WI38 (cell line): ENCODE data around the gene AIP.

Experiments used
- H3K4me3 ChIP-seq: 2 replicates; pipeline ENCODE4 v1.5.1; 2011; ENCODE audit warnings: low read depth, mild to moderate bottlenecking, control low read depth, low read length
- TF ChIP-seq, protein P1 (sequence below): IDR thresholded peaks from 2 replicates; pipeline ENCODE4 v1.5.1; 2012; ENCODE audit warnings: low read depth, mild to moderate bottlenecking, control low read depth, low read length

AIP gene

GRCh38 chr11:67451658-67451976 lies 31.2 kb upstream of the AIP start:
- TF ChIP-seq, protein P1, sequence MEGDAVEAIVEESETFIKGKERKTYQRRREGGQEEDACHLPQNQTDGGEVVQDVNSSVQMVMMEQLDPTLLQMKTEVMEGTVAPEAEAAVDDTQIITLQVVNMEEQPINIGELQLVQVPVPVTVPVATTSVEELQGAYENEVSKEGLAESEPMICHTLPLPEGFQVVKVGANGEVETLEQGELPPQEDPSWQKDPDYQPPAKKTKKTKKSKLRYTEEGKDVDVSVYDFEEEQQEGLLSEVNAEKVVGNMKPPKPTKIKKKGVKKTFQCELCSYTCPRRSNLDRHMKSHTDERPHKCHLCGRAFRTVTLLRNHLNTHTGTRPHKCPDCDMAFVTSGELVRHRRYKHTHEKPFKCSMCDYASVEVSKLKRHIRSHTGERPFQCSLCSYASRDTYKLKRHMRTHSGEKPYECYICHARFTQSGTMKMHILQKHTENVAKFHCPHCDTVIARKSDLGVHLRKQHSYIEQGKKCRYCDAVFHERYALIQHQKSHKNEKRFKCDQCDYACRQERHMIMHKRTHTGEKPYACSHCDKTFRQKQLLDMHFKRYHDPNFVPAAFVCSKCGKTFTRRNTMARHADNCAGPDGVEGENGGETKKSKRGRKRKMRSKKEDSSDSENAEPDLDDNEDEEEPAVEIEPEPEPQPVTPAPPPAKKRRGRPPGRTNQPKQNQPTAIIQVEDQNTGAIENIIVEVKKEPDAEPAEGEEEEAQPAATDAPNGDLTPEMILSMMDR, result no peak
- no peak overlapping the region for H3K4me3 ChIP-seq

- TF ChIP-seq, protein P1, result no peak
- no peak within 1 kb of the TSS for H3K4me3 ChIP-seq
Observed at GRCh38 chr11:67452141-67452952, 30.5 kb upstream of the AIP start, which contains the start of gene GPR152. Gene GPR152 (minus strand): TSS chr11:67452729. CDS start chr11:67452724, 5 bp downstream.

DNA sequence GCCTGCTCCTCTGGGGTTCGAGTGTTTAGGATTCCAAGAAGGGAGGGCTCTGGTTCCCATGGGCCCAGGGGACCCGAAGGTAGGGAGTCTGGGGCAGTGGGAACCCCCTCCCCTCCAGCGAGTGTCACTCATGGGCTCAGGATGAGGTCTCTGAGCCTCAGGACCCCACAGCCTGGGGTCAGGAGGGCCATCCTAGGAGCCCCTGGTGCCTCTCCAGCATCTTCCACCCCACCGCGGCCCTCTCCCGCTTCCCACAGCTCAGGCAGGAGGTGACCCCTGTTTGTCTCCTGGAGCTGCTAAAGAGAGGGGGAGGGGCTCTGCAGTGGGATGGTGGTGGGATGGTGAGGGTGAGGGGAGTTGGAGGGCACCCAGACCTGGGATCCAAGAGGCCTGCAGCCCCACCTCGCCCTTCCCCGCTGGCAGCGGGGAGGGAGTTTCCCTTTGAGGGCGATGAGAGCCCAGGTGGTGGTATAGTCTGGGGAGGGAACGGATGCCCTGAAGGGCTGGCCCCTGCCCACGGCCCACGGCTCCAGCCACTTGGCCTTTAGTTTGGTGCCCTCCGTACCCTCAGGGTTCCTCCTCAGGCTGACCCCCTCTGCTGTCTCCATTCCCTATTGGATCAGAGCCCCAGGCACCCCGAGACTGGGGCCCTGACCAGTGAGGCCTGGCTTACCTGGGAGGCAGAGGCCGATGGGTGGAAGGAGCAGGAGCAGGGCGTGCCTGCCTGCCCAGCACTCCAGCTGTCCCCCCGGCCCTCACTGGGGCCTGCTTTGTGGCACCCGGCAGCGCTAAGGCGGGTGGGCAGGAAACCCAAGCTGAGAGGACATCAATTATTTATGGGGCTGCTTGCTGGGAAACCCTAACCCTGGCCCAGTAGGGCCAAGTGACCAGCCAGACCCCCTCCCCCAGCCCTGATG lies 28.8 kb upstream of the AIP start:
- TF ChIP-seq, protein P1, result no peak
- H3K4me3 ChIP-seq, result no peak overlapping the region

GRCh38 chr11:67455054-67455453 lies 27.8 kb upstream of the AIP start, which contains the start of gene CABP4:
Gene CABP4 (plus strand): TSS chr11:67455354. CDS start chr11:67455424, 70 bp downstream.
- no peak within 1 kb of the TSS for H3K4me3 ChIP-seq
- TF ChIP-seq, protein P1, result no peak

DNA sequence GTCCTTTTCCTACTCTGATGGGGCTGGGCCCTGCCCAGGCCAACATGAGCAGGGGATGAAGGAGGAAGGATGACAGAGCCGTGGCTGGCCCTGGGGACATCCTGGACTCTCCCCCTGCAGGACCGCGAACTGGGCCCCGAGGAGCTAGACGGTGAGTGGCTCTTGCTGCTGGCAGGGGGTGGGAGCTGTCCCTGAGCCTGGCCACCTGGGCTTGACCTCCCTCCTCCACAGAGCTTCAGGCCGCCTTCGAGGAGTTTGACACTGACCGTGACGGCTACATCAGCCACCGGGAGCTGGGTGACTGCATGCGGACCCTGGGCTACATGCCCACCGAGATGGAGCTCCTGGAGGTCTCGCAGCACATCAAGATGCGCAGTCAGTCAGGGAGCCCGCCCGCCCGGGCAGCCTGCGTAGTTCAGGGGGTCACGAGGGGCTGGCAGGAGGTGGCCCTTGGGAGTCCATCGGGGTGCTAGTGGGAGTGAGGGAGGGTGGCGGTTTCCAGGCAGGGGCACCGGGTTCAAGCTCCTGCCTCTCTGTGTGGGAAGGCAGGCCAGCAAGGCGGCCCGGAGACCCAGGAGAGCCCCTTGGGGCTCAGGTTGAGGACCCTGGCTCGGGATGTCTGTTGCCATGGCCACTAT lies 26.6 kb upstream of the AIP start:
- TF ChIP-seq, protein P1, result no peak
- H3K4me3 ChIP-seq, result no peak overlapping the region

DNA sequence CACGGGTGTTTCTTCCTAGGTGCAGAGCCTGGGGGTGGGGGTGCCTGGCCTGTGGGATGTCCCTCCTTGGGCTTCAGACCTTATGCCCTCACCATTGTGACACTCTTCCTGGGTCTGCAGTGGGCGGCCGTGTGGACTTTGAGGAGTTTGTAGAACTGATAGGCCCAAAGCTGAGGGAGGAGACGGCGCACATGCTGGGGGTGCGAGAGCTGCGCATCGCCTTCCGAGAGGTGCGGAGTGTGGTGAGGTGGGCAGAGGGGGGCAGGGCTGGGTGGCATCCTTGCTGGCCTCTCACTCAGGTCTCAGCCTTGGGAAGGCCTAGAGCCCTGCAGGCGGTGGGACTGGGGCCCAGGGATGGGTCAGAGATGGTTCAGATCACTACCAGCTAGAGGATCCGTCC lies 25.4 kb upstream of the AIP start:
- no peak overlapping the region for H3K4me3 ChIP-seq
- TF ChIP-seq, protein P1, result no peak
